ENCODE results near the gene TTBK2. TPM values are rescaled to one million over a fixed set of nuclear protein-coding genes. Genes with fewer than 3 reads are reported as not detected.
"Not testable (repeated sequence)": the region's sequence is repeated elsewhere in the genome, so short reads cannot be mapped to it uniquely, and the experiment has no call there.

Gene TTBK2
- total RNA-seq, 1 donor from 2014 or later = 15.7 TPM

DNA sequence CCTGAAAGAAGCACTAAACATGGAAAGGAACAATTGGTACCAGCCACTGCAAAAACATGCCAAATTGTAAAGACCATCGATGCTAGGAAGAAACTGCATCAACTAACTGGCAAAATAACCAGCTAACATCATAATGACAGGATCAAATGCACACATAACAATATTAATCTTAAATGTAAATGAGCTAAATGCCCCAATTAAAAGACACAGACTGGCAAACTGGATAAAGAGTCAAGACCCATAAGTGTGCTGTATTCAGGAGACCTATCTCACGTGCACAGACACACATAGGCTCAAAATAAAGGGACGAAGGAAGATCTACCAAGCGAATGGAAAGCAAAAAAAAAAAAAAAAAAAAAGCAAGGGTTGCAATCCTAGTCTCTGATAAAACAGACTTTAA is 154.5 kb downstream of the TTBK2 start:
- DNase-seq (ENCODE audit: low spot score) = not testable (repeated sequence)

DNA sequence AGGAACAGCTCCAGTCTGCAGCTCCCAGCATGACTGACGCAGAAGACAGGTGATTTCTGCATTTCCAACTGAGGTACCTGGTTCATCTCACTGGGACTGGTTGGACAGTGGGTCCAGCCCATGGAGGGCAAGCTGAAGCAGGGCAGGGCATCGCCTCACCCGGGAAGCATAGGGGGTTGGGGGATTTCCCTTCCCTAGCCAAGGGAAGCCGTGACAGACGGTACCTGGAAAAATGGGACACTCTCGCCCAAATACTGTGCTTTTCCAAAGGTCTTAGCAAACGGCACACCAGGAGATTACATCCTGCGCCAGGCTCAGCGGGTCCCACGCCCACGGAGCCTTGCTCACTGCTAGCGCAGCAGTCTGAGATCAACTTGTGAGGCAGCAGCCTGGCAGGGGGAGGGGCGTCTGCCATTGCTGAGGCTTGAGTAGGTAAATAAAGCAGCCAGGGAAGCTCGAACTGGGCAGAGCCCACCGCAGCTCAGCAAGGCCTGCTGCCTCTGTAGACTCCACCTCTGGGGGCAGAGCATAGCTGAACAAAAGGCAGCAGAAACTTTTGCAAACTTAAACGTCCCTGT is 156.3 kb downstream of the TTBK2 start:
- not testable (repeated sequence) for DNase-seq (ENCODE audit: low spot score)

DNA sequence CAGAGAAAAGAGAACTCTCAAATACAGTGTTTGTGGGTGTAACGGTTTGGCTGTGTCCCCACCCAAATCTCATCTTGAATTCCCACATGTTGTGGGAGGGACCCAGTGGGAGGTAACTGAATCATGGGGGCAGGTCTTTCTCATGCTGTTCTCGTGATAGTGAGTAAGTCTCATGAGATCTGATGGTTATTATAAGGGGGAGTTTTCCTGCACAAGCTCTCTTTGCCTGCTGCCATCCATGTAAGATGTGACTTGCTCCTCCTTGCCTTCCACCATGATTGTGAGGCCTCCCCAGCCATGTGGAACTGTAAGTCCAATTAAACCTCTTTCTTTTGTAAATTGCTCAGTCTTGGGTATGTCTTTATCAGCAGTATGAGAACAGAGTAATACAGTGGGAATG is 158.8 kb downstream of the TTBK2 start:
- DNase-seq (ENCODE audit: low spot score) = not testable (repeated sequence)

DNA sequence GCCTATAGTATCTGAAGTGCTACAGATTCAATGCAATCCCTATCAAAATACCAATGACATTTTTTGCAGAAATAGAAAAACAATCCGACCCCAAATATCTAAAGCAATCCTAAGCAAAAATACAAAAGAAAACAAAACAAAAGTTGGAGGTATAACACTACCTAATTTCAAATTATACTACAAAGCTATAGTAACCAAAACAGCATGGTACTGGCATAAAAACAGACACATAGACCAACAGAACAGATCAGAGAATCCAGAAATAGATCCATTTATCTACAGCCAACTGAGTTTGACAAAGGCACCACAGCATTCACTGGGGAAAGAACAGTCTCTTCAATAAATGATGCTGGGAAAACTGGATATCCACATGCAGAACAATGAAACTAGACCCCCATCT is 159.8 kb downstream of the TTBK2 start:
- DNase-seq (ENCODE audit: low spot score) = no peak

DNA sequence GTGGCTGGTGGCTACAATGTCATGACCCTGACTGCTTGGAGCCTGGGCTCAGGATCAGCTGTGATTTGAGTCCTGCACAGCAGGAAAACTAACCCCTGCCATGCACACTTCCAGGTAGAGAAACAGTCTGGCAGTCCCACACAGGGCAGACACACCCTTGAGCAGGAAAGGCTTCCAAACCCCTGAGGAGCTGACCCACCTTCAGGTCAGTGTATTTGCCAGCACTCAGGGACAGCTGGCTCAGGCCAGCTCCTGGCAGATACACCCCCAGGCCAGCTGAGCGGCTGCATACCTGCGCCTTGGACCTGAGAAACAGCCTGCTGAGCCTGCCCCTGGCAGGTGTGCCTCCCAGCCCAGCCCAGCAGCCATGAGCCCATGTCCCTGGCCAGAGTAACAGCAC is 161.5 kb downstream of the TTBK2 start:
- DNase-seq (ENCODE audit: low spot score) = no peak

DNA sequence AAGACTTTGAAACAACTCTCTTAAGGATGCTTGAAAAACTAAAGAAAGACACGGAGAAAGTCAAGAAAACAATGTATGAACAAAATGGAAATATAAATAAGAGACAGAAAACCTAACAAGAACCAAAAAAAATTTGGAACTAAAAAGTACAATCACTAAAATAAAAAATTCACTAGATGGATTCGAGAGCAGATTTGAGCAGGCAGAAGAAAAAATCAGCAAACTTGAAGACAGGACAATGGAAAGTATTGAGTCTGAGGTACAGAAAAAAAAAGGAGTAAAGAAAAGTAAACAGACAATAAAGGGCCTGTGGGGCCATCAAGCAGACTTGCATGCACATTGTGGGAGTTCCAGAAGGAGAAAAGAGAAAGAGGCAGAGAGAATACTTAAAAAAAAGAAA is 170.3 kb downstream of the TTBK2 start:
- DNase-seq (ENCODE audit: low spot score) = no peak

DNA sequence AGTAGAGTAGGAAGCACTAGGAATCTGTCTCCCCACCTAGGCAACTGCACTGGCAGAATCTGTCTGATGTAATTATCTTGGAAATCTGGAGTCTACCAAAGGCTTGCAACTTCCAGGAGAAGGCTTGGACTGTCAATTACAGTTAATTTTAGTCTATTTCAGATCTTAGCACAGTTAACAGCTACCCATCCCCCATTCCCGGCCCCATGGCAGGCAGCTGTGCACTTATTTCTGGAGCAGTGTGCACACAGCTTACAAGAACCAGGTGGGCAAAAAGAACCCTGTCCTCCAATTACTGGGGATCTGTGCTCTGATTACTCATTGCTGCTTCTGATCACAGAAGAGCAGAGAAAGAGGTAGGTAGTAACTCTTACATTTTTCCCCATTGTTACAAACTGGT is 171.3 kb downstream of the TTBK2 start:
- no peak for DNase-seq (ENCODE audit: low spot score)

DNA sequence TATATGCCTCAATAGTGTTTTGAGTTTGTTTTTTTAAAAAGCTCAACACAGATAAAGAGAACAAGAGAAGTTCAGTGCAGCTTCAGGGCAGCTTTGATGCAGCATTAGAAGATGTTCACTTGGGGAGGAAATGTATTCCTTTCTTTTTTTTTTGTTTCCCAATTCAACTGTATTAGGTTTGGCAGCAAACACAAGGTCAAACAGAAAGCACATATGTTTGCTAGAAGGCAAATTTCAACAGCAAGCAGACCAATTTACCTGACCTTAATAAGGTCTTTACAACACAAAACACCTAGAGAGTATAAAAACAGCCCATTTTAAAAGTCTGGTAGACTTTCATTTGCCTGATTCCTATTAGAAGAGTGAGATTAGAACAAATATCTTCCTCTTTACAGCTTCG is 176.4 kb downstream of the TTBK2 start:
- no peak for DNase-seq (ENCODE audit: low spot score)

DNA sequence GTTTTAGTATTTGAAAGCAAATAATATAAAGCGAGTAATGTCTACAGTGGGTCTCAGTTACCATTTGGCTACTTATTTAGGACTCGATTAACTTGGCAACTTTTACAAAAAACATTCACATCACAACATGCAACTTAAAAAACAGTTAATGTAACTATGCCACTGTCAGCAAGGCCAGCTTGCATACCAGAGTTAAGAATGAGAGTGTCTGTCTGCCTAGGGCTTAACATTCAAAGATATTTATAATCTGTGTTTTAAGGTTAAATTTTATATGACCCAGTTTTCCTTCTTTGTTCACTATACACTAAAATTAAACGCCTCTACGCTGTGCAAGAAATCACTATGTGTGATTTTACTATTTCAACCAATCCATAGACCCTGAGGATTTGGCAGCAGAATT is 178.4 kb downstream of the TTBK2 start:
- DNase-seq (ENCODE audit: low spot score) = no peak

DNA sequence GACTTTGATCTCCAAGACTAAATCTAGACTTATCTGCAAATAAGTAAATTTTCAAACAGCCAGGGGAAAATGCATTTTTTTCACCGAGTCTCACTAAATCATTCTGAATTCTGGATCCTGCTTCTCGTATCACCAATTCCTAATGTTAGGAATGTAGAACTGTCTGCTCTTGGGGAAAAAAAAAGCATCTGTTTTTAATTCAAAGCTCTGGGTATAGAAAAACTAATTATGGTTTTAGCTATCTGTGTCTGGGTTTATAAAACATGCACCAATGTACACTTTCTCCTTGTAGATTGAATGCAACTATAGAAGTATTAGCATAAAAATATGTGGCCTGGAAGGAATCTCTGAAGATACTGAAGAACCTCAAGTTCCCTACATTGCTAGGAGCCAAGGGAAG is 178.9 kb downstream of the TTBK2 start:
- no peak for DNase-seq (ENCODE audit: low spot score)

DNA sequence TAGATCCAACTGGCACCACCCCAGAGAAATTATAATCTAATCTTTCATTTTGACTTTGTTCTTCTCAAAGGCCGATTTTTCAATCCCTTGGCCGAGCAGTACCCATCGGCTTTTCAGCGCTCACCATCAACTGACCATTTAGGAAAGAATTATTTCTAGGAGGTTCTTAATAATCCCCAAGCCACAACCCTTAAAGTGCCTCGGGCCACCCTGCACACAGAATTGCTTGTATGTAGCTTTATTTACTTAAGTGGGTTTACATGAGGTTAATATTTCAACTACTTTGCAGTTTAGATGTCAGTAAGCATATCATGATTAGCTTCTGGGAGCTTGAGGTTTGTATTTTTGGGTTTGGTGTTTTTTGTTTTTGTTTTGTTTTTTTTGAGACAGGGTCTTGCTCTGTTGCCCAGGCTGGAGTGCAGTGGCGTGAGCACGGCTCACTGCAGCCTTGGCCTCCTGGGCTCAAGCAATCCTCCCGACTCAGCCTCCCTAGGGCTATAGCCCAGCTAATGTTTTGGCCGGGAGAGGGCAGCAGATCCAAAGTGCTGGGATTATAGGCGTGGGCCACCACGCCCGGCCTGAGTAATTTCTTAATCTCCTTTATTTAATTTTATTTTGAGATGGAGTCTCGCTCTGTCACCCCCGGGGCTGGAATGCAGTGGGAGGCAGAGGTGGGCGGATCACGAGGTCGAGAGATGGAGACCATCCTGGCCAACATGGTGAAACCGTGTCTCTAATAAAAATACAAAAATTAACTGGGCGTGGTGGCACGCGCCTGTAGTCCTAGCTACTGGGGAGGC is 182.8 kb downstream of the TTBK2 start:
- DNase-seq (ENCODE audit: low spot score) = no peak

DNA sequence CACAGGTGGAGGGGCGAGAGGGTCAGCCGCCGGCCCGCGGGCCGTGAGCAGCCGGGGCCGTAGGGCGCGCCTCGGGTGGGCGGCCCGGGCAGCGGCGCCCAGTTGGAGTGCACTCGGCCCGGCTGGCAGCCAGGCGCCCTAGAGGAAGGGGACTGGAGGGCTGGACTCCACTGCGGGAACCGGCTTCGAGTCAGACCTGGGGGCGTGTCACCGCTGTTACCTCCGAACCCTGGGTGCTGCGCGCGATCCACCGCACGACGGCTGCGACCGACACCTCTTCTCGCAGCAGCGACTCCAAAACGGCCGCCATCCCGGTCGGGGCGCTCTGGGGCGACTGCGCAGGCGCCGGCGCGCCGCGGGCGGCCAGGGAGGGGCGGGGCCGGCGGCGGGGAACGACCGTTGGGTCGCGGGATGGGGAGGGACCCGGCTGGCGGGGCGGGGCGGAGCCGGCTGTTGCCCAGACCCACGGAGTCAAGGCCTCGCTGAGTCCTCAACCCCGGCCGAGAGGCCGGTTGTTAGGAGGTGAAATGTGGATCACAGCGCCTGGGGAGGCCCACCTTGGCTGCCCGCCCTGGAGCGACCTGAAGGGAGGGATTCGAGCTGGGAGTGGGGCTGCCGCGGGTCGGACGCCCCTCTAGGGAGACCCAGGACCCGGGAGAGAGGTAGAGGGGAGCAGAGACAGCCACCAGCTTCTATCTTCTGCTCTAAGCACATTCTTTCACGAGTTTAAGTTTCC is 183.6 kb downstream of the TTBK2 start, which contains the start of gene CDAN1:
TSS of gene CDAN1 (minus strand) at position 336 of the 736 bp plus-strand sequence. CDS start at position 310, 26 bp downstream.
- DNase-seq (ENCODE audit: low spot score) = peak; percentile 99

DNA sequence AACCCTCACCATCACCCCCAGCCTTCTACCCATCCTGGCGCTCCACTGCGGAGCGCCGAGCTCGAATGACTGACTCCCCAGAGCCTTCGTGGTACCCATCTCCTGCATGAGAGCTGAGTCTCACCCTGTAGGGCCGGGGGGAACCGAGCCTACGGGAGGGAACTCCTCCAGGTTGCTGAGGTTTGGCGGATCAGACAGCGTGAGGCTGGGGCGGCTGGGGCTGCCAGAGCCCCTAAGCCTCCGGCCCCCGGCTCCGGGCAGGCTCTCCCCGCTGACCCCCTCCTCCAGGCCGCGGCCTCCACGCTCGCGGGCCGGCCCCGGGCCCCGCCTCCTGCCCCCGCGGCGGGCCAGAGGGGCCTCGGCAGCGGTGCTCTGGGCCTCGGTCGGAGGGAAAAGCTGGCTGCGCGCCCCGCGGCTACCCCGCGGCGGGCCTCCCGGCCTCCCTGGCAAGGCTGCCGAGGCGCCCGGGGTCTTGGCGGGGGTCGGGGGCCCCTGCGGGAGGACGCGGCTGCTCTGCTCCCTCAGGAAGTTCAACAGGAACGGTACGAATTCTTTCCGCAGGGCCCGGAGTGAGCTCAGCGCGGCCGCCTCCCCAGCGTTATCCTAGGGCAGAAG is 184.3 kb downstream of the TTBK2 start:
- no peak for DNase-seq (ENCODE audit: low spot score)

DNA sequence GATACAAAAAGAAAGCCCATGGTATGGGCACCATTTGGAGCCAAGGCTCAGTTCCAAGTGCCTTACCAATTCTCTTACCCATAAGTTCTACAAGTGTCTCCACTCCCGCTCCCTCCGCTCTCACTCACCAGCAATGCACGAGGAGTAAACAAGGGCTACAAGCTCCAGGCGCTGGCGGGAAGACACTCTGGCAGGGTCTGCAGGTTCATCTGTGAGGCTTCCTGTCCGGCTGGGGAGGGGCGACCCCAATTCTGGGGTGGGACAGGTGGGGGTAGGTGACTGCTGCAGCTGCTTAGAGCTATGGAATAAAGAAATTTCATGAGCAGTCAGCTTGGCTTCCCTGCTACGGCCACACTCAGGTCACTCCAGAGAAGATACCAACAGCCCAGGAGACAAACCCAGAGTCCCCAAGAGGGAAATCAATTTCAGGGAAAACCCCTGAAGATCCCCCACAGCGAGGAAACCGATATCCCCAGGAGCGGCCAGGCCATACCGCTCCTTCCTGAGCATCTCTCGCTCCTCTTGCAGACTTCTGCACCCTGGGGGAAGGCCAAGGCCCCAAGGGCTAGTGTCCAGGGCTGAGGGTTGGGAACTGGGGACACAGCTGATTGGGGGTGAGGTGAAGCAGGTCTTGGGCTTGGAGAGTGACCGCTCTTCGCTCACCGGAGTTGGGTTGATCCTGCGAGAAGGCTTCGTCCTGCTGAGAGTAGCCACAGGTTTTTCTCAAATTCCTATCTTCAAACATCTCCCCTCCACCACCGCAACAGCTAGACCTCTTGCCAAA is 185.0 kb downstream of the TTBK2 start:
- no peak for DNase-seq (ENCODE audit: low spot score)

DNA sequence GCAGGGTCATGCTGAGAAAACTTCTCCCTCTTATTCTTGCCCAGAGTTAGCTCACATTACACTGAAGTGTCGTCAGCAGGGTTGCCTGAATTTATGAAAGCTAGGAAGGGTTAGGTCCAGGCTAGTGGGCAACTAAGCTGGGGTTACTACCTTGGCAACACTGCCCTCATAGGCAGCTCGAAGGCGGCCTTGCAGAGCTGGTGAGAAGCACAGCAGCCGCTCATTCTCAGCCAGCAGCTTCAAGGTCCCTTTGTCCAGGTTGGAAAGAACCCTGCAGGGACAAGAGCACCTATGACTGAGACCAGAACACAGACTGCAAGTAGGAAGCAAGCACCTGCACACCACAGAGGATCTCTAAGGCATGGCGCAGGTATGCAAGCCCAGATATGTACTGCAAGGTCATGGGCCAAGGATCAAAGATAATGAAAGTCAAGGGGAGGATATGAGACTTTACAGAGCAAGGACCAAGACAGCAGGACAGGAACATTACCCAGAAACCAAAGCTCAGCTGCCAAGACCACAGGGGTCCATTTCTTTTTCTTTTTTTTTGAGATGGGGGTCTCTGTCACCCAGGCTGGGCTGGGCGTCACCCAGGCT is 186.4 kb downstream of the TTBK2 start:
- no peak for DNase-seq (ENCODE audit: low spot score)

DNA sequence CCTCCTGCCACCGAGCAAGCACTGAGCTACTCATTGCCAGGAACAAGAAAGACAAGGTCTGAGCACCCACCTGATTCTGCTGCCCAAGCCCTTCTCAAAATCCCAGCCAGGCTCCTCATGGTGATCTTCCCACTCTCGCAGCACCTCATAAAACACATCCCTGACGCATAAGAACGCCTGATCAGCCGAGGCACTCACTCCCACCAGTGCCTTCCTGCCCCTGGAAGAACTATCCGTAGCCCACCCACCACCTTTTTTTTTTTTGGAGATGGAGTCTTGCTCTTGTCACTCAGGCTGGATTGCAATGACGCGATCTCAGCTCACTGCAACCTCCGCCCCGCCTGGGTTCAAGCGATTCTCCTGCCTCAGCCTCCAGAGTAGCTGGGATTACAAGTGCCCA is 187.6 kb downstream of the TTBK2 start:
- no peak for DNase-seq (ENCODE audit: low spot score)

DNA sequence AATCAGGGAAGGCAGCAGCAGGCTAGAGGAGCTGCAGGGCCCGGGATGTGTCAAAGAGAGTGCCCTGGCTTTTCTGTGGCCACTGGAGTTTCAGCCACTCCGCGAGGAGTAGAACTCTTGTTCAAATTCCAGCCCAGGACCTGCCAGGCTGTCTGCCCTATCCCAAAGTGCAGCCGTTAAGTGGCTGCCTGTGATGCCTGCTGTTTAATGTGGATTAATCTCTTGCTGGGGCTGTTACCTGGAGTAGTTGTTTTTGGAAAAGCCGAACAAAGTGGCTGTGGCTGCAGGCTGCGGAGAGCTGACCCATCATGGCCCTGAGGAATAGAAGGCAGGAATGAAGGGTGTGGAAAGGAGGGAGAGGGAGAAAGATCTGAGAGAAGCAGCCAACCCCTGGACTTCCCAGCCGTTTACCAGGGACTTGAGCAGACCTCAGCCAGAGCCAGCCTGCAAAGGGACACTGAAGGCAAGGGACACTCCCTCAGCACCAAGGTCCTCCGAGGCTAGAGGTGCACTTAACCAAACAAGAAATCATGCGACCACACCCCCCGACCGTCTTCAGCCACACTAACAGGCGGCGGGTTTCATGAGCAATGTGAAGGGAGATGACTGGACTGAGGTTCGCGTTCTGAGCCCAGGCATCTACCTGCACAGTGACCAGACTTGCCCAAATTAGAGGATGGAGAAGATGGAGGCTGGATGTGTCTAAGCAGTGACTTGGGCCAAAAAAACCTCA is 188.3 kb downstream of the TTBK2 start:
- DNase-seq (ENCODE audit: low spot score) = peak; percentile 69

DNA sequence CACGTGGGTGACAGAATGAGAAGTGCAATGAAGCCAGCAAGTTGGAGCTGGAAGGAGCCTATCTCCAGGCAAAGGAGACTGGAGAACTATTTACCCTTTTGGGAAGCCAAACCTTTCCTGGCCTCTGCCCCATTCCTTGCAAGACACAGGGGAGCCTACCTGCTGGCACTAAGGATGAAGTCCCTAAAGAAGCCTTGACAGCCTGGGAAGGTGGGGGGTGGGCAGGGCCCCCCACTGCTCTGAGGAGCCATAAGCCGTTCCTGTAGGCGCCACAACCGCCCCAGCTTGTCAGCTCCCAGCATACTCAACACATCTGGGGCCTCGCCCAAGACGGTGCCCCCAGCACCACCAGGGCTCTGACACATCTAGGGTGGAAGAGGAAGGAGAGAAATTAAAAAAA is 189.1 kb downstream of the TTBK2 start:
- no peak for DNase-seq (ENCODE audit: low spot score)

DNA sequence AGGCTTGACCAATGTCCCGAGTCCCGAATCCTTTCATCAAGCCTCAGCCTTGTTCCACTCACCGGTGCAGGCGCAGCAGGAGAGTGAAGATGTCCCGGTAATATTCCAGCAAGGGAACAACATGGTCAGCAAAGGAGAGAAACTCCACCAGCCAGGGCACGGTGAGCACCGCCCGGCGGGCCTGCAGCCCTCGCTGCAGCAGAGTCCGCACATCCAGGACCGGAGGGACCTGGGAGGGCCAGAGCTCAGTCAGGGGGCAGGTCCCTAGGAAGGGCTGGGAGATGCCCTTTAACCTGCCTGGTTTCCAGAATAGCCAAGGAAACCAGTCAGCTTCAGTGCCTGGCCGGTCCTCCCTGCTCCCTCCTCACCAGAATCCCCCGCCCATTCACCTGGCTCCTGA is 190.0 kb downstream of the TTBK2 start:
- no peak for DNase-seq (ENCODE audit: low spot score)

DNA sequence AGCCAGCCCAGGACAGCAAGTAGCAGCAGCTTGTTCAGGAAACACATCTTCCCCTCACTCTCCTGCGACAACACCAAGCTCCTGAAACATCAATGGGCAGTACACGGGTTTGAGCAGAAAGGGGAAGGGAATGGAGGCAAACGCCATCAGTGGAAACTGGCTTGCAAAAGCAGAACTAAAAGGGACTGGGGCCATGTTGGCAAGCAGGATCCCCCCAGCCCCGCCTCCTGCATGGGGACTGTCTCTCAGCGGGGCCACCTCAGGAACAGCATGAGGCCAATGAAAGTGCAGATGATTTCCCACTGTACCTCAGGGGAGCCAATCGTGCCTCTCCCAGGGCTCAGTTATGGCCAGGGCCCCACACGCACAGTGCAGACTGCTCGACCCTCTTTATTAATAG is 190.4 kb downstream of the TTBK2 start:
- DNase-seq (ENCODE audit: low spot score) = no peak
